ENCODE measurements around the gene VSIG8.

VSIG8 gene

GRCh38 chr1:159855709-159856108 lies 6.7 kb downstream of the VSIG8 start:
- no peak for DNase-seq

DNA sequence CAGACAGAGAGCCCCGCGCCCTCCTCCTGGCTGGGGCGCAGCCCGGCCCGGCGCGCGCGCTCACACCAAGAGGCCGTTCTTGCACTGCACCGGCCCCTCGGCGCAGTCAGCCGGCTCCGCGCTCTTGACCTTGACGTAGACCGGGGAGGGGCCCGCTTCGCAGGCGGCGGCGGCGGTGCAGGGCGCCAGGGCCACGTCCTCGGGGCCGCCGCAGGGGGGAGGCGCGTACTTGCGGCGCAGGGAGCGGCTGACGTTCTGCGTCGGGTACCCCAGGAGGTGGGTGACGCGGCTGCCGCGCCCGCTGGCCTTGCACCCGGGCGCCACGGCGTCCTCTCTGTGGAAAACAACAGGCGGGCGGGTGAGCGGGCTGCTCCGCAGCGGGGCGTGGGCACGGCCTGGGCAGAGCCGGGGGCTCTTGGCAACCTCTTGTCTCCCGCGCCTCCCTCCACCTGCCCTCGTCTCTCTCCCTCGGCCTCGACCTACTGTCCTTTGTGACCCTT lies 7.7 kb downstream of the VSIG8 start:
- DNase-seq = peak; percentile 80

GRCh38 chr1:159854116-159854692 lies 8.3 kb downstream of the VSIG8 start:
- peak; percentile 50 for DNase-seq

- no peak for DNase-seq
Observed at GRCh38 chr1:159853417-159854115, 8.9 kb downstream of the VSIG8 start.

DNA sequence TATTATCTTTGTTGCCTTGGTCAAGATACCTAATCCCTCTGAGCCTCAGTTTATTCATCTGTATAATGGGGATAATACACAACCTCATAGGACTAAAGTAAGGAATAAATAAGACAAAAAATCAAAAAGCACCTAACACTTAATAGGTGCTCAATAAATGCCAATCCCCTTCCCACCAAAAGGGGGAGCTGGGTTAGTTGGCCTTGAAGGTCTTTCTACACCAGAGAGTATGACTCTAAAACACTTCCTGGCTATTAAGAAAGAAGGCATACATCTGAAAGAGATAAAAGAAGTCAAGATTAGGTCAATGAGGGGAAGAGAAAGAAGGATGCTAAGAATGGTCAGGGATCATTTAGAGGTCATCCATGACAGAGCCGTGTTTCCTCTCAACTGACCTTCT lies 11.1 kb downstream of the VSIG8 start:
- DNase-seq = no peak

DNA sequence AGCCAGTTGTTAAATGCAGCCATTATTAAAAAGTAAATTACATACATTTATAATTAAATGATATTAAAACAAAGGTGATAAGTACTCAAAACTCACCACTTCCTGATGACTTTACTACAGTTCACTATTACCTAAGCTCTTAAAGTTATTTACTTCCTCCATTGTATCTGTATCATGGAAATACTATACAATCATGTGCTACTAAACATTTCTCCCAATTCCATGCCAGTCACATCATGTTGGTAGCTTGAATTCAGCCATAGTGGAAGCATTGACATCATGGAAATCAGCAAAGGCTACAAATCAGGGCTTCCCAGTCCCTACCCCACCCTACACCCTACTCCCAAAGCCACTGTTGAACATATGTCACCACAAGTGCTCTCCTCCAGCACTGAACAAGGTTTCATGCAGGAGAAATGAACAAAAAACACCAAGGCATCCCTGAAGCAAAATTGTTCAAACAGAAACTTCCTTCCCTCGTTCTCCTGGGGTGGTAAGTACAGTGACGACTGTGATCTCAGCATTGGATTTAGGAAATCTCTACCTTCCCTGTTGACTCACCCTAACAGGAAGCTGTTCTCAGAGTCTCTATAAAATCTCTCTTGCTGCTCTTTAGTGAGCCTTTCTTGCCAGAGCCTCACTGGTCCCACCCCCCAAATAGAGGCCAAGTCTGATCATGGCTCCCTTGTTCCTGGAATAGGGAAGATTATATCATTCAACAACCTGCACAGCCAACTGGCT lies 12.7 kb downstream of the VSIG8 start:
- no peak for DNase-seq

DNA sequence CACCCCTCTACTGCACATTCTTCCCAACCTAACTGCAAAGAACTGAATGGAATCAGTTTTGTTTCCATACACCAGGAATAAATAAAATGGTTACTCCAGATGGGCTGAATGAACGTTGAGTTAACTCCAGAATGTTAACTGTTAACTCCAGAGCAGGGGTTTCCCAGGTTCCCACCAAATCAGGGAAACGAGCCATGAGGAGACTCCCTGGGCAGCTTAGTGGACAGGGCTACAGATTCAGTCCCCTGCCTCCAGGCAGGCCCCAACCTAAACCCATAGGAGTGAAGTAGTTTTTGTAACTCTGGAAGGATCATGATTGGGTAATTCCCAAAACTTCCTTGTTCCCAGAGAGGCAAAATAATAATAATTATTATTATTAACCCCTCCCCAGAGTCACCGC lies 14.1 kb downstream of the VSIG8 start:
- DNase-seq = no peak

DNA sequence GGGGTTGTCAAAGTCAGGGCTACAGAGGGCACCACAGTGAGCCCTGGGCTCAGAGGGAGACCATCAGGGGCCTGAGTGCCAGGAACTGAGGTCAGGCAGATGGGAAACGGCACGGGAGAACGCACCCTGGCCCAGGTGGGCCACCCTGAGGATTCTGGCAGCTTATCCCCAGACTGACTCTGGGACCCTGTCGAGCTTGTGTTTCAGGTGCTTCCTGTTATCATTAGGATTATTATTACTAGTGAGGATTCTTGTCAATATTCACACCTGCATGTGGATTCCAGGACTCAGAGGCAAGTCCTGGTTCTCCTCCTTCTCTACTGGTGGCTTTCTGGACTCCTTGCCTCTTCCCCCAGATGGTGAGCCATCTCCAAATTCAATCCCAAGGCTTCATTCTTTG lies 15.2 kb downstream of the VSIG8 start:
- DNase-seq = no peak

DNA sequence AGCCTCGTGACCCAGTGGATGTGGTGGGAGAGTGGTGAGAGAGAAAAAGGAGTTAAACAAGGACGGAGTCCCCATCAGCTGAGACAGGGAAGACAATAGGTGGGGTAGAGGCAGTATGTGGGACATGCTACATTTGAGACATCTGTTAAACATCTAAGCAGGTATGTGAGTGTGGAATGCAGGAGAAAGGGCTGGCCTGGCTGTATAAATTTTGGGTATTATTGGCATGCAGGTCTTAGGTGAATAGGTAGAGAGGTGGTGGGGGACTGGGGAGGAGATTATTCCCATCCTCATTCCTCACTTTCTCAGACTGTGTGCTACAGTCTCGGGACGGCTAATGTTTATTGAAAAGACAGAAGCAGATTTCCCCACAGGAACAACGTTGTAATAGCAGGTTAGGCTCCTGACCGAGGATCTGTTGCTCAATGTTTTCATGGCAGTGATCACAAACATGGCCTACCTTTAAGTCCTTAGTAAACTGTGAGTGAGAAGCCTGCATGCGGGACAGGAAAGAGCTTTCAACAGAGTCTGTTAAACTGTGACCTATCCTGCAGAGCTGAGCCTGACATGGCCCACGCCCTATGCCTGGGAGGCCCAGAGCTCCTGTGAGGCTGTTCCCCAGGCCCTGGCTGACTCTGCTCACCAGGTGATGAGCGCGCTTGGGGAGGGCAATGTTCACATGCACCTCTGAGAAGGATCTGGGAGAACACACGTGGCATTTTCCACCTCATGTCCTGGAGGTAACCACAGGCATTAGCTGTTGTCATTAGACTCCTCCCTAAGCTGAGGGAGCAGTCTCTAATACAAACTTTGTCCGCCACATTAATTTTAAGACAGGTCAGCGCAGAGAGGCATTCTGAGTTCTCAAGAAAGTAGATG lies 16.5 kb downstream of the VSIG8 start:
- DNase-seq = no peak

GRCh38 chr1:159843459-159843858 lies 19.0 kb downstream of the VSIG8 start:
- DNase-seq = no peak

- DNase-seq = no peak
Observed at GRCh38 chr1:159841749-159842148, 20.7 kb downstream of the VSIG8 start.

- DNase-seq = no peak
Observed at GRCh38 chr1:159839116-159839849, 23.2 kb downstream of the VSIG8 start.

DNA sequence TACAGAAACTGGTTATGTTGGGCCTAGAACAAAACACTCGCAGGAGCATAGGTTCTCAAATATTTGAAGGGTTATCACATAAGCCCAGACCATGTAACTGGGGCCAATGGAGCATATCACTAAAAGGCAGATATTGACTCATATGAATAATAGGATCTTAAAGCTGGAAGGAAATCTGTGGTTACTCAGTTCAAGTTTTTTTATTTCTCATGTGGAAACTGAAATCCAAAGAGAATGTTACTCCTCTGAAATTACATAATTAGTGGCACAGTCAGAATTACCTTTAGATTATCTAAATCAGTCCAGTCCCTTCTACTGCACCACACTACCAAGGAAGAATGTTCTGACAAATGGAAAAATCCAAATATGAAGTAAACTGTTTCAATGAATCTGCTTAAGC lies 23.7 kb downstream of the VSIG8 start:
- DNase-seq = no peak

DNA sequence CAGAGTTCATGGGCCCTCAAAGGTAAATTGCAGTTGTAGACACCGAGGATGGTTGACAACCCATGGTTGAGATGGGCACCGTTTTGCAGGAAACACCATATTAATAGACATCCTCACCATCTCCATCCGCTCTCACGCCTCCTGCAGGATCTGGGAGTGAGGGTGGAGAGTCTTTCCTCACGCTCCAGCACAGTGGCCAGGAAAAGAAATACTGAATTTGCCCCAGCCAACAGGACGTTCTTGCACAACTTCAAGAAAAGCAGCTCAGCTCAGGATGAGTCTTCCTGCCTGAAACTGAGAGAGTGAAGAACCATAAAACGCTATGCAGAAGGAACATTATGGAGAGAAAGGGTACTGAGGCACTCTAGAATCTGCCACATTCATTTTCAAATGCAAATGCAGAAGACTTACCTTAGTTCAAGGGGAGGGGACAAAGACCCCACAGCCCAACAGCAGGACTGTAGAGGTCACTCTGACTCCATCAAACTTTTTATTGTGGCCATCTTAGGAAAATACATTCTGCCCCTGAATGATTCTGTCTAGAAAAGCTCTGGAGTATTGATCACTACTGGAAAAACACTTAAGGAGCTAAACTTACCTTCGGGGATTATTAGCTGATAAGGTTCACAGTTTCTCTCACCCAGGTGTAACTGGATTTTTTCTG lies 26.5 kb downstream of the VSIG8 start:
- DNase-seq = no peak

DNA sequence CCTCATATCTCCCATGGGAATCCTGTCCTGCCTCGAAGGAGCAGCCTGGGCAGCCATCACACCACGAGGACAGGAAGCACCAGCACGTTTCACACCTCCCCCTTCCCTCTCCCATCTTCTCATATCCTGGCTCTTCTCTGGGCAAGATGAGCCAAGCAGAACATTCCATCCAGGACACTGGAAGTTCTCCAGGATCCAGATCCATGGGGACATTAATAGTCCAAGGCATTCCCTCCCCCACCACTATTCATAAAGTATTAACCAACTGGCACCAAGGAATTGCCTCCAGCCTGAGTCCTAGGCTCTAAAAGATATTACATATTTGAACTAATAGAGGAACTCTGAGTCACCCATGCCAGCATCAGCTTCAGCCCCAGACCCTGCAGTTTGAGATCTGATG lies 27.1 kb downstream of the VSIG8 start:
- DNase-seq = no peak

DNA sequence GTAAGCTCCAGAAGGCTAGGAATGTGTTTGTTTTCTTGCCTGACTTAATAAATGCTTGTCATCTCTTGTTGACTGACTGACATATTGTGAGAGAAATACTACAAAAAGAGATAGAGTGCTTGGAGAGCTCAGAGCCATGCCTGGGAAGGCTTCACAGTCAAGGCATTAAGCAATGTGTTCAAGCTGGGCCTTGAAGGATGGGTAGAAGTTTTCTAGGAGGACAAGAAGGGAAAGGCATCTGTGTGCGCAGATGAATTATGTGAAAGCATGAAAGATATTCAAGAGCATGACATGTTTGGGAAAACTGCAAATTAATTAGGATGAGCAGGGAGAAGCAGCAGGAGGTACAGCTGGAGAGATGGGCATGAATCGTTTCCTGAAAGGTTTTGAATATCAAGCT lies 30.1 kb downstream of the VSIG8 start:
- DNase-seq = no peak

- no peak for DNase-seq
Observed at GRCh38 chr1:159831412-159832141, 30.9 kb downstream of the VSIG8 start.

GRCh38 chr1:159830722-159831121 lies 31.7 kb downstream of the VSIG8 start:
- DNase-seq = no peak

DNA sequence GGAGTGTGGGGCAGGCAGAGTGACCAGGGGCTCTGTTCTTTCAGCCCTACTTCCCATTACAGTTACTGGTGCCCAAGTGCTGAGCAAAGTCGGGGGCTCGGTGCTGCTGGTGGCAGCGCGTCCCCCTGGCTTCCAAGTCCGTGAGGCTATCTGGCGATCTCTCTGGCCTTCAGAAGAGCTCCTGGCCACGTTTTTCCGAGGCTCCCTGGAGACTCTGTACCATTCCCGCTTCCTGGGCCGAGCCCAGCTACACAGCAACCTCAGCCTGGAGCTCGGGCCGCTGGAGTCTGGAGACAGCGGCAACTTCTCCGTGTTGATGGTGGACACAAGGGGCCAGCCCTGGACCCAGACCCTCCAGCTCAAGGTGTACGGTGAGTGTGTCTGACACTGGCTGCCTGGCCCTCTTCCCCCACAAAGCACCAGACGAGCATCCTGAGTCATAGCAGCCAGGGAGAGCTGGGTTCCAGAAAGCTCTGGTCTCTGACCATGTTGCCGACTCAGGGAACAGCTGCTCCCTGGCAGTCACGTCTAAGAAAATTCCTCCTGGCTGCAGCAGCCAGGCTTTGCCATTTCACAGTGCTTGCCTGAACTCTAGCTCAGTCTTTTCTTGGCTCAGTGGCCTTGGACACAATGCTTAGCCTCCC lies 32.5 kb downstream of the VSIG8 start:
- no peak for DNase-seq

- no peak for DNase-seq
Observed at GRCh38 chr1:159829273-159829634, 33.2 kb downstream of the VSIG8 start.
